Measurements from ENCODE around the gene GPR107.
A peak's percentile ranks its signal among the peaks of the same experiment; 100 is the strongest.

The GPR107 gene

GRCh38 chr9:130022566-130023143 is 31.1 kb upstream of the GPR107 start:
- H3K4me3 Mint-ChIP-seq = peak overlapping the region; percentile 55
- peaks cover 87% of the 10 kb centered on the region for H3K36me3 Mint-ChIP-seq (ENCODE audit: low read depth)
- no peak for DNase-seq
- peak overlapping the region; percentile 99 for H3K27ac Mint-ChIP-seq
- peaks cover 92% of the 10 kb centered on the region for H3K4me1 Mint-ChIP-seq (ENCODE audit: low read depth)
- peaks cover 2% of the 10 kb centered on the region for H3K9me3 Mint-ChIP-seq
- no peaks in the 10 kb centered on the region for H3K27me3 Mint-ChIP-seq

GRCh38 chr9:130023144-130023787 is 30.4 kb upstream of the GPR107 start:
- Mint-ChIP-seq H3K4me3 (peak overlapping the region; percentile 55), H3K36me3 (ENCODE audit: low read depth) (peaks cover 90% of the 10 kb centered on the region), H3K27me3 (no peaks in the 10 kb centered on the region), H3K9me3 (peaks cover 6% of the 10 kb centered on the region), H3K27ac (peak overlapping the region; percentile 99), H3K4me1 (ENCODE audit: low read depth) (peaks cover 94% of the 10 kb centered on the region)
- DNase-seq = no peak

- Mint-ChIP-seq H3K4me3 (peak overlapping the region; percentile 16), H3K27me3 (no peaks in the 10 kb centered on the region), H3K4me1 (ENCODE audit: low read depth) (peaks cover 96% of the 10 kb centered on the region), H3K9me3 (peaks cover 6% of the 10 kb centered on the region), H3K36me3 (ENCODE audit: low read depth) (peaks cover 91% of the 10 kb centered on the region), H3K27ac (peak overlapping the region; percentile 99)
- no peak for DNase-seq
These were observed 29.6 kb upstream of the GPR107 start for GRCh38 chr9:130023994-130024596.

- H3K4me1 Mint-ChIP-seq (ENCODE audit: low read depth) = peaks cover 96% of the 10 kb centered on the region
- peaks cover 6% of the 10 kb centered on the region for H3K9me3 Mint-ChIP-seq
- H3K27ac Mint-ChIP-seq = peak overlapping the region; percentile 99
- no peak overlapping the region for H3K4me3 Mint-ChIP-seq
- H3K36me3 Mint-ChIP-seq (ENCODE audit: low read depth) = peaks cover 92% of the 10 kb centered on the region
- no peak for DNase-seq
- no peaks in the 10 kb centered on the region for H3K27me3 Mint-ChIP-seq
These were observed 29.1 kb upstream of the GPR107 start for GRCh38 chr9:130024597-130024994.

GRCh38 chr9:130026583-130027340 is 26.9 kb upstream of the GPR107 start:
- no peaks in the 10 kb centered on the region for H3K27me3 Mint-ChIP-seq
- peaks cover 6% of the 10 kb centered on the region for H3K9me3 Mint-ChIP-seq
- H3K4me3 Mint-ChIP-seq = peak overlapping the region; percentile 54
- peaks cover 75% of the 10 kb centered on the region for H3K36me3 Mint-ChIP-seq (ENCODE audit: low read depth)
- H3K4me1 Mint-ChIP-seq (ENCODE audit: low read depth) = peaks cover 95% of the 10 kb centered on the region
- H3K27ac Mint-ChIP-seq = peak overlapping the region; percentile 99
- DNase-seq = no peak

GRCh38 chr9:130027533-130028365 is 26.0 kb upstream of the GPR107 start:
- DNase-seq = no peak
- H3K27me3 Mint-ChIP-seq = no peaks in the 10 kb centered on the region
- H3K27ac Mint-ChIP-seq = peak overlapping the region; percentile 99
- peak overlapping the region; percentile 54 for H3K4me3 Mint-ChIP-seq
- H3K4me1 Mint-ChIP-seq (ENCODE audit: low read depth) = peaks cover 99% of the 10 kb centered on the region
- peaks cover 74% of the 10 kb centered on the region for H3K36me3 Mint-ChIP-seq (ENCODE audit: low read depth)
- peaks cover 6% of the 10 kb centered on the region for H3K9me3 Mint-ChIP-seq

GRCh38 chr9:130028493-130029222 is 25.0 kb upstream of the GPR107 start:
- Mint-ChIP-seq H3K27me3 (no peaks in the 10 kb centered on the region), H3K4me1 (ENCODE audit: low read depth) (peaks cover 98% of the 10 kb centered on the region), H3K4me3 (peak overlapping the region; percentile 62), H3K9me3 (peaks cover 6% of the 10 kb centered on the region), H3K27ac (peak overlapping the region; percentile 99), H3K36me3 (ENCODE audit: low read depth) (peaks cover 74% of the 10 kb centered on the region)
- no peak for DNase-seq

GRCh38 chr9:130029223-130029973 is 24.3 kb upstream of the GPR107 start:
- Mint-ChIP-seq H3K27ac (peak overlapping the region; percentile 99), H3K27me3 (no peaks in the 10 kb centered on the region), H3K9me3 (peaks cover 6% of the 10 kb centered on the region), H3K4me1 (ENCODE audit: low read depth) (peaks cover 96% of the 10 kb centered on the region), H3K4me3 (peak overlapping the region; percentile 62), H3K36me3 (ENCODE audit: low read depth) (peaks cover 73% of the 10 kb centered on the region)
- DNase-seq = peak; percentile 66

- DNase-seq = no peak
- no peaks in the 10 kb centered on the region for H3K27me3 Mint-ChIP-seq
- peaks cover 74% of the 10 kb centered on the region for H3K36me3 Mint-ChIP-seq (ENCODE audit: low read depth)
- peak overlapping the region; percentile 62 for H3K4me3 Mint-ChIP-seq
- H3K9me3 Mint-ChIP-seq = peaks cover 6% of the 10 kb centered on the region
- peak overlapping the region; percentile 99 for H3K27ac Mint-ChIP-seq
- peaks cover 96% of the 10 kb centered on the region for H3K4me1 Mint-ChIP-seq (ENCODE audit: low read depth)
These were observed 23.0 kb upstream of the GPR107 start for GRCh38 chr9:130030651-130031127.

- peaks cover 89% of the 10 kb centered on the region for H3K4me1 Mint-ChIP-seq (ENCODE audit: low read depth)
- no peak for DNase-seq
- H3K36me3 Mint-ChIP-seq (ENCODE audit: low read depth) = peaks cover 68% of the 10 kb centered on the region
- H3K27ac Mint-ChIP-seq = peak overlapping the region; percentile 99
- H3K9me3 Mint-ChIP-seq = no peaks in the 10 kb centered on the region
- no peaks in the 10 kb centered on the region for H3K27me3 Mint-ChIP-seq
- H3K4me3 Mint-ChIP-seq = peak overlapping the region; percentile 97
These were observed 19.1 kb upstream of the GPR107 start for GRCh38 chr9:130034570-130034969.

GRCh38 chr9:130036099-130036498 is 17.6 kb upstream of the GPR107 start:
- Mint-ChIP-seq H3K4me1 (ENCODE audit: low read depth) (peaks cover 83% of the 10 kb centered on the region), H3K27ac (peak overlapping the region; percentile 99), H3K9me3 (no peaks in the 10 kb centered on the region), H3K36me3 (ENCODE audit: low read depth) (peaks cover 78% of the 10 kb centered on the region), H3K4me3 (peak overlapping the region; percentile 97), H3K27me3 (no peaks in the 10 kb centered on the region)
- no peak for DNase-seq

GRCh38 chr9:130039528-130040147 is 14.1 kb upstream of the GPR107 start:
- H3K4me1 Mint-ChIP-seq (ENCODE audit: low read depth) = peaks cover 64% of the 10 kb centered on the region
- peak overlapping the region; percentile 99 for H3K27ac Mint-ChIP-seq
- H3K9me3 Mint-ChIP-seq = no peaks in the 10 kb centered on the region
- peak overlapping the region; percentile 97 for H3K4me3 Mint-ChIP-seq
- DNase-seq = no peak
- no peaks in the 10 kb centered on the region for H3K27me3 Mint-ChIP-seq
- peaks cover 65% of the 10 kb centered on the region for H3K36me3 Mint-ChIP-seq (ENCODE audit: low read depth)

Measured in activated T-cell treated with anti-CD3 and anti-CD28 coated beads, Interleukin-2, amount 50 U/mL, for 24 hours (primary cell).